ENCODE data around the gene VCPKMT.
"Not testable (repeated sequence)": the region's sequence is repeated elsewhere in the genome, so short reads cannot be mapped to it uniquely, and the experiment has no call there.

Gene VCPKMT

DNA sequence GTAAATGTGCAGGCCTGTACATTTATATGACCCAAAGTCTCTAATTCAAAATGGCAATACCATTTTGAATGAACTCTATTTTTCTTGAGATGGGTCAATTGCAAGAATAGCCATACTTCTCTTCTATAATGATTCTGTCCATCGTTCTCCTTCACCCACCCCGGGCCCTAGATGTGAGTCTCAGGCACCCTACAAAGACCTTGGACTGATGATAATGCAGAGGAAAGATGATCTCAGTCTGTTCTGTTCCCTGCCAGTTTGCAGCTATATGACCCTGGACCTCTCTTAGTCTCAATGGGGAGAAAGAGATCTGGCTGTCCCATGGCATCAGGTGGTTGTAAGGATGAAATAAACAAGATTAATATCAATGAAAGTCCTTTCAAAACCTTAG is 30.1 kb downstream of the VCPKMT start:
- Histone ChIP-seq H3K9me3 (ENCODE audit: control insufficient read depth, insufficient read depth, low read length) (no peaks in the 10 kb centered on the region), H3K4me1 (ENCODE audit: insufficient read depth, low read length) (peaks cover 9% of the 10 kb centered on the region; the same call in 1 of the 2 replicates), H3K36me3 (ENCODE audit: insufficient read depth, low read length) (no peaks in the 10 kb centered on the region; the same call in 1 of the 2 replicates), H3K9ac (ENCODE audit: low read depth, low read length) (no peak overlapping the region)

- H3K4me1 ChIP-seq (ENCODE audit: insufficient read depth, low read length), result peaks cover 9% of the 10 kb centered on the region; the same call in 1 of the 2 replicates
- H3K9ac ChIP-seq (ENCODE audit: low read depth, low read length), result no peak overlapping the region
- no peaks in the 10 kb centered on the region for H3K9me3 ChIP-seq (ENCODE audit: control insufficient read depth, insufficient read depth, low read length)
- H3K36me3 ChIP-seq (ENCODE audit: insufficient read depth, low read length), result no peaks in the 10 kb centered on the region
Observed at GRCh38 chr14:50085570-50086320, 30.6 kb downstream of the VCPKMT start.

DNA sequence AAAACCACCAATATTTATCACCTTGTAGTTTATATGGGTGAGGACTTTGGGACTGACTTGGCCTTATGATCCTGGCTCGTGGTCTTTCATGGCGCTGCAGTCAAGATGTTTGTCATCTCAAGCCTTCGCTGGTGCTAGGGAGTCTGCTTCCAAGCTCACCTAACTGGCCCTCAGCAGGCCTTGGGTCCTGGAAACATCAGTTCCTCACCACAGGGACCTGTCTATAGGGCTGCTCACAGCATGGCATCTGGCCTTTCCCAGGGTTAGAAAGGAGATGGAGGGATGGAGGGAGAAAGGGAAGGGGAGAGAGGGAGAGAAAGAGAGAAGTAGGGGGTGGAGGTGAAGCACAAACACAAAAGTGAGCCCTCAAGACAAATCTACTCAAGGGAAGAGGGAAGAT is 31.7 kb downstream of the VCPKMT start:
- Histone ChIP-seq H3K4me1 (ENCODE audit: insufficient read depth, low read length) (peaks cover 9% of the 10 kb centered on the region; the same call in 1 of the 2 replicates), H3K9ac (ENCODE audit: low read depth, low read length) (no peak overlapping the region), H3K36me3 (ENCODE audit: insufficient read depth, low read length) (no peaks in the 10 kb centered on the region), H3K9me3 (ENCODE audit: control insufficient read depth, insufficient read depth, low read length) (no peaks in the 10 kb centered on the region)

DNA sequence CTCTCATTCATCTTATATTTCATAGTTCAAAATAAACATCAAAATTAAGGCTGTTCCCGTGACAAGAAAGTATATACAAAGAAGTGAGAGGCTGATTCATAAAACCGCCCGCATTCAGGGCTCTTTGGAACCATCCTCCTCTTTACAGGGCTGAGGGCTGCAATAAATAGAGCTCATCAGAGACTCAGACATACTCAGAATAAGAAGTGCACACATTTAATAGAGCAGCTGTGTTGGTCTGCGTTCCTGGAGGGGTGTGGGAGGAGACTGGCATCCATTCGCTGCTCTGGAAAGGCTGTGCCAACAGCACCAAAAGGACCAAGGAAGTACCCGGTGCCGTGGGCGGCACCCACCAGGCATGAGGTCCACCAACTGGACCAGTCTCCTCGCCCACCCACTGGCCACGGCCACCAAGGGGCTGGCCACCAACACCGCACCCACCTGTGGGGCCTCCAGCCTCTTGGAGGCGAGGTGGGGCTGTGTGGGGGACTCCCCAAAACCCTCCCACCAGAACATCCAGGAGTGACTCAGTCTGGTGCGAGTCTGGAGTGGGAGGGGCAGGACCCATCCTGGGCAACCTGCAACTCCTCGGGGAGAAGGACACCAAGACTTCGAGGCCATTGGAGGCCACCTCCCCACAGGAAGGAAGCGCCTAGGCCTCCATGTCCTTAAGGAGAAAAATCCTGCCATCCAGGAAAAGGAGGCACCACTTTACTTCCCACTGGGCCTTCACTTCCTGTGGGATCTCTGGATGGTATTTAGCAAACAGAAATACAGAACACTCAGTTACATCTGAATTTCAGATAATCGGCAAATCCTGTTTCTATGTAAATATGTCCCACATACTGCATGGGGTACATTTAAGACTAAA is 32.7 kb downstream of the VCPKMT start:
- Histone ChIP-seq H3K4me1 (ENCODE audit: insufficient read depth, low read length) (peaks cover 9% of the 10 kb centered on the region; the same call in 1 of the 2 replicates), H3K9ac (ENCODE audit: low read depth, low read length) (no peak overlapping the region), H3K36me3 (ENCODE audit: insufficient read depth, low read length) (no peaks in the 10 kb centered on the region), H3K9me3 (ENCODE audit: control insufficient read depth, insufficient read depth, low read length) (no peaks in the 10 kb centered on the region)

- no peaks in the 10 kb centered on the region for H3K36me3 ChIP-seq (ENCODE audit: insufficient read depth, low read length)
- no peak overlapping the region for H3K9ac ChIP-seq (ENCODE audit: low read depth, low read length)
- peaks cover 9% of the 10 kb centered on the region; the same call in 1 of the 2 replicates for H3K4me1 ChIP-seq (ENCODE audit: insufficient read depth, low read length)
- H3K9me3 ChIP-seq (ENCODE audit: control insufficient read depth, insufficient read depth, low read length), result no peaks in the 10 kb centered on the region
Observed at GRCh38 chr14:50082784-50083466, 33.4 kb downstream of the VCPKMT start.

GRCh38 chr14:50082308-50082742 is 34.0 kb downstream of the VCPKMT start:
- Histone ChIP-seq H3K9me3 (ENCODE audit: control insufficient read depth, insufficient read depth, low read length) (no peaks in the 10 kb centered on the region), H3K9ac (ENCODE audit: low read depth, low read length) (no peak overlapping the region), H3K36me3 (ENCODE audit: insufficient read depth, low read length) (no peaks in the 10 kb centered on the region), H3K4me1 (ENCODE audit: insufficient read depth, low read length) (peaks cover 9% of the 10 kb centered on the region; the same call in 1 of the 2 replicates)

GRCh38 chr14:50079103-50079502 is 37.3 kb downstream of the VCPKMT start:
- not testable (repeated sequence) for H3K4me1 ChIP-seq (ENCODE audit: insufficient read depth, low read length); H3K9ac ChIP-seq (ENCODE audit: low read depth, low read length); H3K36me3 ChIP-seq (ENCODE audit: insufficient read depth, low read length); H3K9me3 ChIP-seq (ENCODE audit: control insufficient read depth, insufficient read depth, low read length)

- not testable (repeated sequence) for H3K9ac ChIP-seq (ENCODE audit: low read depth, low read length); H3K9me3 ChIP-seq (ENCODE audit: control insufficient read depth, insufficient read depth, low read length); H3K36me3 ChIP-seq (ENCODE audit: insufficient read depth, low read length); H3K4me1 ChIP-seq (ENCODE audit: insufficient read depth, low read length)
Observed at GRCh38 chr14:50073663-50074062, 42.7 kb downstream of the VCPKMT start.

DNA sequence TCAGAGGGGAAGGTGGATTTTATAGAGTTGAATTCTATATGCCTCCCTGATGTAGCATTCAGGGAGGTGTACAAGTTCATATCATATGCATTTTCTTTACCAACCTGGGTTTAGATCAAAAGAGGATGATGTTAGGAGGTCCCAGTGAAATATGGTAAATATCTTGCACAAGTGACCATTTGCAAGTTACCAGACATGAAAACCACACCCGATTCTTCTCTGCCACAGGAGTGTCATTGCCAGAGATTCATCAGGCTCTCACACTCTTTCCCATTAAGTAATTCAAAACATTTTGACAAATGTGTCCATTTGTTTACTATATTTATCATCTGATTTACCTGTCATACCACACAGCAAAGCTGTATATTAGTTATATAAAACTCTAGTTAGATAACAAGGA is 44.0 kb downstream of the VCPKMT start:
- Histone ChIP-seq H3K9me3 (ENCODE audit: control insufficient read depth, insufficient read depth, low read length) (no peaks in the 10 kb centered on the region), H3K4me1 (ENCODE audit: insufficient read depth, low read length) (peaks cover 4% of the 10 kb centered on the region; the same call in 1 of the 2 replicates), H3K9ac (ENCODE audit: low read depth, low read length) (no peak overlapping the region), H3K36me3 (ENCODE audit: insufficient read depth, low read length) (no peaks in the 10 kb centered on the region)

GRCh38 chr14:50070840-50071548 is 45.4 kb downstream of the VCPKMT start:
- H3K36me3 ChIP-seq (ENCODE audit: insufficient read depth, low read length), result no peaks in the 10 kb centered on the region
- no peaks in the 10 kb centered on the region for H3K9me3 ChIP-seq (ENCODE audit: control insufficient read depth, insufficient read depth, low read length)
- peaks cover 4% of the 10 kb centered on the region; the same call in 1 of the 2 replicates for H3K4me1 ChIP-seq (ENCODE audit: insufficient read depth, low read length)
- H3K9ac ChIP-seq (ENCODE audit: low read depth, low read length), result no peak overlapping the region

GRCh38 chr14:50070230-50070629 is 46.1 kb downstream of the VCPKMT start:
- Histone ChIP-seq H3K9ac (ENCODE audit: low read depth, low read length) (no peak overlapping the region), H3K36me3 (ENCODE audit: insufficient read depth, low read length) (no peaks in the 10 kb centered on the region), H3K4me1 (ENCODE audit: insufficient read depth, low read length) (peaks cover 4% of the 10 kb centered on the region; the same call in 1 of the 2 replicates), H3K9me3 (ENCODE audit: control insufficient read depth, insufficient read depth, low read length) (no peaks in the 10 kb centered on the region)

DNA sequence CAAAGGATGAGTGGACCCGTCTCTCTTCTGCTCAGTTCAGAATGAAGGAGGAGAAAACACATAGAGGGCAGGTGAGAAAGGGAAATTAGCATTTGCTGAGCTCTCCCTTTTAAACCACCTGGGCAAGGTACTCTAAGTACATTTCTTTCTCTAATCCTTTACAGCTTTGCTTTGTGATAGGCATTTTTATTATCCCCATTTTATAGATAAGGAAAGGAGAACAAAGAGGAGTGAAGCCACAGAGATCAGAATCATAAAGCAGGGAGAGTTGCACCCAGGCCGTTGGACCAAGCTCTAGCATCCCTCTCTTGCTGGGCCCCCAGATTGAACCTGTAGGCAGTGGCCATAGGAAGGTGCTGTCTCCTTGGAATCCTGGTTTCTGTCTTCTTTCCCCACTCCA is 47.0 kb downstream of the VCPKMT start:
- Histone ChIP-seq H3K4me1 (ENCODE audit: insufficient read depth, low read length) (peaks cover 4% of the 10 kb centered on the region; the same call in 1 of the 2 replicates), H3K36me3 (ENCODE audit: insufficient read depth, low read length) (no peaks in the 10 kb centered on the region), H3K9ac (ENCODE audit: low read depth, low read length) (no peak overlapping the region), H3K9me3 (ENCODE audit: control insufficient read depth, insufficient read depth, low read length) (no peaks in the 10 kb centered on the region)

DNA sequence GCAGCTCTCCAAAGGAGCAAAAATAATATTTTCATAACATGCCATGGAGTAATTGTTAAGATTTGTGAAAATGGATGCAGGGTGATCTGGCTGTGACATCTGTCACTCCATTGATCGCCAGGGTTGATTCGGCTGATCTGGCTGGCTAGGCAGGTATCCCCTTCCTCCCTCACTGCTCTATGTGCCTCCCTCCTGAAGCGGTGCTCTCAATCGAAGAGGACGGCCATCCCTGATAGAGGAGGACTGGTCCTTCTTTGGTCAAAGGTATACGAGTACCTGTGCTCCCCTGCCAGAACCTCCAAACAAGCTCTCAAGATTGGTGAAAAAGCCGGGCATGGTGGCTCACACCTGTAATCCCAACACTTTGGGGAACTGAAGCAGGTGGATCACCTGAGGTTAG is 47.9 kb downstream of the VCPKMT start:
- no peaks in the 10 kb centered on the region for H3K36me3 ChIP-seq (ENCODE audit: insufficient read depth, low read length)
- no peak overlapping the region for H3K9ac ChIP-seq (ENCODE audit: low read depth, low read length)
- H3K9me3 ChIP-seq (ENCODE audit: control insufficient read depth, insufficient read depth, low read length), result no peaks in the 10 kb centered on the region
- H3K4me1 ChIP-seq (ENCODE audit: insufficient read depth, low read length), result peaks cover 4% of the 10 kb centered on the region; the same call in 1 of the 2 replicates

All from ES-I3 (cell line).